Lower leg skin (tissue), 4 donors: ENCODE results near the gene SAP30L. TPM values are rescaled to one million over a fixed set of nuclear protein-coding genes. Genes with fewer than 3 reads are reported as not detected.
A peak's percentile ranks its signal among the peaks of the same experiment; 100 is the strongest.

Experiments
- DNase-seq, 2 donors: peaks; one replicate each; pipeline ENCODE4 v3.0.0-alpha.2; 2019; ENCODE audit warnings: low spot score in 2 of 2
- H3K4me3 ChIP-seq: fragments of 200-600 bp; sonication (generic); 2 replicates; pipeline ENCODE4 v1.5.1; 2017; ENCODE audit warnings: mild to moderate bottlenecking, low read depth; ENCODE audit not compliant: poor library complexity, severe bottlenecking
- POLR2A ChIP-seq, 2 donors: fragments of 450-650 bp; IDR thresholded peaks; one replicate each; pipeline ENCODE4 v1.6.1; 2016 to 2017; ENCODE audit warnings: antibody characterized with exemption in 2 of 2, mild to moderate bottlenecking in 1 of 2, moderate library complexity in 1 of 2
- WGBS, 2 donors: methylation state at CpG; one replicate each; pipeline ENCODE4 v1.1.5; 2018; 5-methylcytosine and 5-hydroxymethylcytosine counted together
- intact Hi-C: fragments of 100-400 bp; cut with DNase I; formaldehyde crosslinking; loops from one replicate; pipeline ENCODE4 v1.15.0; 2023; ENCODE audit warnings: low total_unique reads
- total RNA-seq, 4 donors: library from RNA; depleted of rRNA; stranded (reverse); fragments of >200 nt; gene quantifications; one replicate each; pipeline ENCODE4 v1.1.0, GENCODE V29; 2016
- TF ChIP-seq, protein P1 (sequence below), 3 donors: fragments of 450-650 bp; IDR thresholded peaks; one replicate each; pipeline ENCODE4 v1.5.1; 2016; ENCODE audit warnings: antibody characterized with exemption in 3 of 3, mild to moderate bottlenecking in 3 of 3, moderate library complexity in 2 of 3

Gene SAP30L
- total RNA-seq, 4 donors from 2014 or later, result 28.3 to 54.4 (median 39.9) TPM

GRCh38 chr5:154465169-154465568, 19.4 kb downstream of the SAP30L start:
- WGBS, 2 donors, result 67 to 68% methylated on average over 6 of the region's 6 CpGs
- no peak for TF ChIP-seq POLR2A (IDR thresholded peaks at IDR 0.05)
- TF ChIP-seq, protein P1, sequence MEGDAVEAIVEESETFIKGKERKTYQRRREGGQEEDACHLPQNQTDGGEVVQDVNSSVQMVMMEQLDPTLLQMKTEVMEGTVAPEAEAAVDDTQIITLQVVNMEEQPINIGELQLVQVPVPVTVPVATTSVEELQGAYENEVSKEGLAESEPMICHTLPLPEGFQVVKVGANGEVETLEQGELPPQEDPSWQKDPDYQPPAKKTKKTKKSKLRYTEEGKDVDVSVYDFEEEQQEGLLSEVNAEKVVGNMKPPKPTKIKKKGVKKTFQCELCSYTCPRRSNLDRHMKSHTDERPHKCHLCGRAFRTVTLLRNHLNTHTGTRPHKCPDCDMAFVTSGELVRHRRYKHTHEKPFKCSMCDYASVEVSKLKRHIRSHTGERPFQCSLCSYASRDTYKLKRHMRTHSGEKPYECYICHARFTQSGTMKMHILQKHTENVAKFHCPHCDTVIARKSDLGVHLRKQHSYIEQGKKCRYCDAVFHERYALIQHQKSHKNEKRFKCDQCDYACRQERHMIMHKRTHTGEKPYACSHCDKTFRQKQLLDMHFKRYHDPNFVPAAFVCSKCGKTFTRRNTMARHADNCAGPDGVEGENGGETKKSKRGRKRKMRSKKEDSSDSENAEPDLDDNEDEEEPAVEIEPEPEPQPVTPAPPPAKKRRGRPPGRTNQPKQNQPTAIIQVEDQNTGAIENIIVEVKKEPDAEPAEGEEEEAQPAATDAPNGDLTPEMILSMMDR (IDR thresholded peaks at IDR 0.05), result no peak
- intact Hi-C loops, result loop anchor here (5.0 kb wide), 1 partner anchor 147 kb away; no protein-coding TSS in a partner anchor
- H3K4me3 ChIP-seq, result no peak overlapping the region
- DNase-seq, result no peak

- intact Hi-C loops, result loop anchor here (5.0 kb wide), 1 partner anchor 146 kb away; no protein-coding TSS in a partner anchor
- 72 to 74% methylated on average over 5 of the region's 5 CpGs for WGBS, 2 donors
- no peak overlapping the region for H3K4me3 ChIP-seq
- no peak for DNase-seq
- no peak for TF ChIP-seq POLR2A (IDR thresholded peaks at IDR 0.05)
- TF ChIP-seq, protein P1 (IDR thresholded peaks at IDR 0.05), result no peak
Measured at GRCh38 chr5:154466147-154466546, 20.4 kb downstream of the SAP30L start.

- WGBS, 2 donors, result 85 to 87% methylated on average over 5 of the region's 5 CpGs
Measured at GRCh38 chr5:154466671-154467070, 20.9 kb downstream of the SAP30L start.

GRCh38 chr5:154467655-154468354, 22.0 kb downstream of the SAP30L start:
- no peak for TF ChIP-seq POLR2A (IDR thresholded peaks at IDR 0.05)
- TF ChIP-seq, protein P1 (IDR thresholded peaks at IDR 0.05), result no peak
- intact Hi-C loops, result loop anchor here (5.0 kb wide), 1 partner anchor 144 kb away; no protein-coding TSS in a partner anchor

More at GRCh38 chr5:154466671-154467070, 20.9 kb downstream of the SAP30L start:
- TF ChIP-seq, protein P1 (IDR thresholded peaks at IDR 0.05), result no peak
- TF ChIP-seq POLR2A (IDR thresholded peaks at IDR 0.05), result no peak
- intact Hi-C loops, result loop anchor here (5.0 kb wide), 1 partner anchor 146 kb away; no protein-coding TSS in a partner anchor
- no peak overlapping the region for H3K4me3 ChIP-seq
- DNase-seq, result no peak

GRCh38 chr5:154470137-154470536, 24.3 kb downstream of the SAP30L start:
- no peak for TF ChIP-seq POLR2A (IDR thresholded peaks at IDR 0.05)
- TF ChIP-seq, protein P1 (IDR thresholded peaks at IDR 0.05), result no peak
- DNase-seq, result no peak
- no peak overlapping the region for H3K4me3 ChIP-seq
- WGBS, 2 donors, result 63 to 73% methylated on average over 2 of the region's 2 CpGs
- intact Hi-C loops, result no loop called here

More at GRCh38 chr5:154467655-154468354, 22.0 kb downstream of the SAP30L start:
- no peak overlapping the region for H3K4me3 ChIP-seq
- 40 to 47% methylated on average over 16 to 18 of the region's 18 CpGs for WGBS, 2 donors
- DNase-seq, result peak; percentile 57 to 95
